PC-3 (cell line): ENCODE measurements around the gene EMID1. TPM values are rescaled to one million over a fixed set of nuclear protein-coding genes. Genes with fewer than 3 reads are reported as not detected.

Source experiments
- ATAC-seq: fragments of 200-7000 bp; cut with Tn5 transposase; 2 replicates; pipeline ENCODE4 v1.9.1; 2020; ENCODE audit warnings: mild to moderate bottlenecking, moderate library complexity
- BruUV-seq: library from RNA; stranded (reverse); fragments of 400-500 nt; replicated peaks from 2 replicates; lab custom pipeline; 2021; lab: Mats Ljungman, UMichigan
- CTCF ChIA-PET: fragments of 300-600 bp; sonication (Branson Sonifier 250); formaldehyde crosslinking; loops from one replicate; lab custom pipeline; 2022; ENCODE audit warnings: antibody characterized with exemption; lab: Charles Lee
- POLR2A ChIA-PET: fragments of 300-600 bp; sonication (Branson Sonifier 250); formaldehyde crosslinking; loops from one replicate; lab custom pipeline; 2022; ENCODE audit warnings: antibody characterized with exemption; ENCODE audit not compliant: unreplicated experiment; lab: Charles Lee
- DNase-seq: peaks from one replicate; pipeline ENCODE4 v3.0.0-alpha.2; 2015
- H2AFZ ChIP-seq: fragments of 300-600 bp; sonication (generic); 2 replicates; pipeline ENCODE4 v1.6.0; 2016; ENCODE audit warnings: antibody characterized with exemption, low read length
- H3F3A ChIP-seq: fragments of 300-600 bp; sonication (generic); one replicate; pipeline ENCODE4 v1.6.0; 2017; ENCODE audit warnings: antibody characterized with exemption, low read length, control low read depth, mild to moderate bottlenecking; ENCODE audit not compliant: unreplicated experiment
- H3K27ac ChIP-seq: fragments of 300-600 bp; sonication (generic); 2 replicates; pipeline ENCODE4 v1.5.1; 2016; ENCODE audit warnings: mild to moderate bottlenecking, low read length
- H3K27me3 ChIP-seq: fragments of 300-600 bp; sonication (generic); 2 replicates; pipeline ENCODE4 v1.6.1; 2016; ENCODE audit warnings: low read length, mixed read lengths
- H3K36me3 ChIP-seq: fragments of 300-600 bp; sonication (generic); 2 replicates; pipeline ENCODE4 v1.6.1; 2016; ENCODE audit warnings: low read depth, mixed run types, low read length, mixed read lengths
- H3K4me1 ChIP-seq: fragments of 300-600 bp; sonication (generic); 2 replicates; pipeline ENCODE4 v1.5.1; 2016; ENCODE audit warnings: low read length; ENCODE audit not compliant: insufficient read depth
- H3K4me2 ChIP-seq: fragments of 300-600 bp; sonication (generic); 2 replicates; pipeline ENCODE4 v1.6.0; 2016; ENCODE audit warnings: low read length
- H3K4me3 ChIP-seq: fragments of 300-600 bp; sonication (generic); 2 replicates; pipeline ENCODE4 v1.5.1; 2016; ENCODE audit warnings: mild to moderate bottlenecking, low read length, mixed read lengths
- H3K79me2 ChIP-seq: fragments of 300-600 bp; sonication (generic); 2 replicates; pipeline ENCODE4 v1.6.1; 2017; ENCODE audit warnings: low read length, mixed read lengths
- H3K9ac ChIP-seq: fragments of 300-600 bp; sonication (generic); 2 replicates; pipeline ENCODE4 v1.6.0; 2016; ENCODE audit warnings: mild to moderate bottlenecking, low read length
- H3K9me2 ChIP-seq: fragments of 300-600 bp; sonication (generic); replicated peaks from 2 replicates; pipeline ENCODE4 v1.6.1; 2016; ENCODE audit warnings: mixed run types, low read length, mixed read lengths
- H3K9me3 ChIP-seq: fragments of 300-600 bp; sonication (generic); 2 replicates; pipeline ENCODE4 v1.6.1; 2016; ENCODE audit warnings: low read length, mixed read lengths
- H4K20me1 ChIP-seq: fragments of 300-600 bp; sonication (generic); 2 replicates; pipeline ENCODE4 v1.6.1; 2016; ENCODE audit warnings: low read length, mixed read lengths
- EZH2 ChIP-seq: fragments of 300-600 bp; sonication (generic); IDR thresholded peaks from one replicate; pipeline ENCODE4 v1.6.1; 2017; ENCODE audit warnings: antibody characterized with exemption, mild to moderate bottlenecking, low read length; ENCODE audit not compliant: unreplicated experiment
- EZH2phosphoT487 ChIP-seq: fragments of 300-600 bp; sonication (generic); IDR thresholded peaks from 2 replicates; pipeline ENCODE4 v1.6.1; 2018; ENCODE audit warnings: mild to moderate bottlenecking, antibody characterized with exemption, low read length, borderline replicate concordance
- intact Hi-C: fragments of 100-400 bp; cut with micrococcal nuclease; formaldehyde crosslinking; loops from 2 replicates; pipeline ENCODE4 v1.9.0; 2023
- total RNA-seq: library from RNA; depleted of rRNA; stranded (reverse); fragments of >200 nt; gene quantifications from 2 replicates; pipeline ENCODE4 v1.2.3, GENCODE V29; 2014
- TF ChIP-seq, protein P1 (sequence below): fragments of 300-600 bp; sonication (generic); conservative IDR thresholded peaks from 2 replicates; pipeline ENCODE4 v1.5.1; 2017; ENCODE audit warnings: antibody characterized with exemption, low read depth, mild to moderate bottlenecking, low read length

The EMID1 gene
- total RNA-seq, 1 experiment from 2014 or later = 1.2 TPM

DNA sequence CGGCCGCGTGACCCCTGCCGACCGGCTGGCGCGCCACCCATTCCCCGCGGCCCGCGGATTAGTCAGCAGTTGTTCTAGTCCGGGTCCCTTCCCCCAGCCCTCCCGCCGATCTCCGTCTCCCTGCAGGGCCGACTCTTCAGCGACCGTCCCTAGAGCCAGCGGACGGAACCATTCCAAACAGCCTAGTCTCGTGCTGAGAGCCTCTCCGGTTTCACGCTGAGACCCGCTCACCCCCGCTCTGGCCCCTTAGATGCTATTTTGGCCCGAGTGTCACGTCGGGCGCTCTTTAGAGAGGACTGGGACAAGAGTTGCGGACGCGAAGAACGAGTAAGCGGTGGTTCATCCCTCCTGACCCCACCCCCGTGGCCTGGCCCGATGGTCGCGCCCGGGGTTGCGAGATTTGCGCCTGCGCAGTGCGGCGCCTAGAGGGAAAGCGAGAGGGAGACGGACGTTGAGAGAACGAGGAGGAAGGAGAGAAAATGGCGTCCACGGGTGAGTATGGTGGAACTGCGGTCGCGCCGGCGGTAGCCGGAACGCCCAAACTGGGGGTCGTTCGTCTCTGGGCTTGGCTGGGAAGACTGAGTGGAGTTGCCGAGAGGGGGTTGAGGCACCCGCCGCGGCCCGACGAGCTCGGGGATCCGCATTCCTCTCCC is 62.3 kb downstream of the EMID1 start, which contains the start of the genes EWSR1 and RHBDD3:
EWSR1 (plus strand) TSS at position 411 of the 653 bp plus-strand sequence; CDS start at position 480, 69 bp downstream.
RHBDD3 (minus strand) TSS at position 124 of the 653 bp plus-strand sequence. CDS start 2,355 bp downstream, outside the sequence.
- Histone ChIP-seq H3K27ac (peak within 1 kb of the TSS; percentile 97), H3K4me3 (peak within 1 kb of the TSS; percentile 99), H3K36me3 (peaks cover 24% of the 10 kb centered on the region), H3K9ac (peak within 1 kb of the TSS; percentile 100), H3K4me1 (peaks cover 27% of the 10 kb centered on the region), H3K4me2 (peak within 1 kb of the TSS; percentile 85), H3K9me2 (no peaks in the 10 kb centered on the region), H3K9me3 (no peaks in the 10 kb centered on the region), H4K20me1 (peaks cover 42% of the 10 kb centered on the region), H2AFZ (peak within 1 kb of the TSS; percentile 99), H3K79me2 (peaks cover 72% of the 10 kb centered on the region), H3F3A (no peaks in the 10 kb centered on the region), H3K27me3 (no peaks in the 10 kb centered on the region)
- intact Hi-C loops = loop anchor here (2.0 kb wide), 1 partner anchor 39 kb away; the partner anchor contains the start of gene GAS2L1
- TF ChIP-seq EZH2phosphoT487 = no peak
- TF ChIP-seq EZH2 = no peak
- TF ChIP-seq, protein P1, sequence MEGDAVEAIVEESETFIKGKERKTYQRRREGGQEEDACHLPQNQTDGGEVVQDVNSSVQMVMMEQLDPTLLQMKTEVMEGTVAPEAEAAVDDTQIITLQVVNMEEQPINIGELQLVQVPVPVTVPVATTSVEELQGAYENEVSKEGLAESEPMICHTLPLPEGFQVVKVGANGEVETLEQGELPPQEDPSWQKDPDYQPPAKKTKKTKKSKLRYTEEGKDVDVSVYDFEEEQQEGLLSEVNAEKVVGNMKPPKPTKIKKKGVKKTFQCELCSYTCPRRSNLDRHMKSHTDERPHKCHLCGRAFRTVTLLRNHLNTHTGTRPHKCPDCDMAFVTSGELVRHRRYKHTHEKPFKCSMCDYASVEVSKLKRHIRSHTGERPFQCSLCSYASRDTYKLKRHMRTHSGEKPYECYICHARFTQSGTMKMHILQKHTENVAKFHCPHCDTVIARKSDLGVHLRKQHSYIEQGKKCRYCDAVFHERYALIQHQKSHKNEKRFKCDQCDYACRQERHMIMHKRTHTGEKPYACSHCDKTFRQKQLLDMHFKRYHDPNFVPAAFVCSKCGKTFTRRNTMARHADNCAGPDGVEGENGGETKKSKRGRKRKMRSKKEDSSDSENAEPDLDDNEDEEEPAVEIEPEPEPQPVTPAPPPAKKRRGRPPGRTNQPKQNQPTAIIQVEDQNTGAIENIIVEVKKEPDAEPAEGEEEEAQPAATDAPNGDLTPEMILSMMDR = no peak
- DNase-seq = peak; percentile 88
- BruUV-seq = no TSS peak
- peak; percentile 76 for ATAC-seq
- ChIA-PET POLR2A (no interaction called here), CTCF (no interaction called here)

DNA sequence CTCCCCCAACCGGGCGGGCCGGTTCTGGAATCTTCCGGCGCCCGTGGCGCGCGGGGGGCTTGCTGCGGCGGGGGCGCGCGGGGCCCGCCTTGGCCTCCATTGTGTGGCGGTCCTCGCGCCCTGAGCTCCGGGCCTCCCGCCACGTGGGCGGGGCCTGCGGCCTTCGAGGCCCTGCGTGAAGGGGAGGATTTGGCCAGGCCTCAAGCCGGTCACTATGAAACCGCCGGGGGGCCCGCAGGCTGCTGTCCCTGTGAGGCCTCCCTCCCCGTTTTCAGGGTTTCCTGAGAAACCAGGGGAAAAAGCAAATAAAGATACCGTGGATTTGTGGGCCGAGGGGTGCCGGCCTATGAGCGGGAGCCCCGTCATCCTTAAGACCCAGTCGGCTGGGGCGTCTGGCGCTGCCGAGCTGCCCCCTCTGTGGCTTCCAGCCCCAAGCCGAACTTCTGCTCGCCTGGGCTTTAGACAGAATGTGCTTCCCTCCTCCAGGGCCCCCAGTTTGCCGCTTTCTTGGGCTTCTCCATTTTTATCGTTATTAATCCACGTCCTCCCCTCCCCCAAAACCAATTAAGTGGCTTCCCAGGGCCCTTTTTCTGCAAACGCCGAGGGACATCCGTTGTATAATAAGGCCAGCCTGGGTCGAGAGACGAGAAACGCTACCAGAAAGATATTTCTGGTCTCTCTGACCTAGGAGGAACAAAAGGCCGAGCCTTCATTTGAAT is 63.0 kb downstream of the EMID1 start:
- peak overlapping the region; percentile 99 for H3K4me3 ChIP-seq
- DNase-seq (peak; percentile 31), ATAC-seq (peak; percentile 25)
- peaks cover 49% of the 10 kb centered on the region for H4K20me1 ChIP-seq
- intact Hi-C loops = loop anchor here (2.0 kb wide), 1 partner anchor 38 kb away; the partner anchor contains the start of gene GAS2L1
- peak overlapping the region; percentile 99; the same call in 1 of the 2 replicates for H2AFZ ChIP-seq
- peaks cover 79% of the 10 kb centered on the region for H3K79me2 ChIP-seq
- H3K4me2 ChIP-seq = peak overlapping the region; percentile 85
- ChIA-PET CTCF (no interaction called here), POLR2A (no interaction called here)
- no peaks in the 10 kb centered on the region for H3F3A ChIP-seq
- no peaks in the 10 kb centered on the region for H3K9me3 ChIP-seq
- peaks cover 27% of the 10 kb centered on the region for H3K4me1 ChIP-seq
- H3K36me3 ChIP-seq = peaks cover 31% of the 10 kb centered on the region
- peak overlapping the region; percentile 97 for H3K27ac ChIP-seq
- H3K27me3 ChIP-seq = no peaks in the 10 kb centered on the region
- no TSS peak for BruUV-seq
- no peak for TF ChIP-seq EZH2phosphoT487
- TF ChIP-seq EZH2 = no peak
- peak overlapping the region; percentile 100 for H3K9ac ChIP-seq
- no peaks in the 10 kb centered on the region for H3K9me2 ChIP-seq

DNA sequence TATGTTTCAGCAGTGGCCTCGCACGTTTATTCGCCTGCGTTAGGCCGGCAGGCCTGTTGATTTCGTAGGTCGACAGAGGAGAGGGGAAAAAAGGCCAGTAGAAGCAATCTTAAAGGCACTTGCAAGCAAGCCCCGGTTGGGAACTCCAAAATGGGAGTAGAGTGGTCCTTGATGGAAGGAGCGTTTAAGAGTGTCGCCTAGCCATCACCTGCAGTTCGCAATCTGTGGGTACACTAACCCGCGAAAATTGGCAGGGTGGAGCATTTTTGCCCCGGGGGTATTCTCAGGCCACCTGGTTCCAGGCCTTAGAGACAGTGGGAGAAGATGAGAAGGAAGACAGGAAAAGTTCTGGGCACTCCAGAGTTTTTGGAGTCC is 63.5 kb downstream of the EMID1 start:
- Histone ChIP-seq H3F3A (no peaks in the 10 kb centered on the region), H3K27ac (peak overlapping the region; percentile 97), H3K4me2 (peak overlapping the region; percentile 85), H3K79me2 (peaks cover 84% of the 10 kb centered on the region), H3K9me2 (no peaks in the 10 kb centered on the region), H3K4me1 (peaks cover 27% of the 10 kb centered on the region), H3K4me3 (peak overlapping the region; percentile 99), H3K9me3 (no peaks in the 10 kb centered on the region), H3K9ac (peak overlapping the region; percentile 100), H3K36me3 (peaks cover 36% of the 10 kb centered on the region), H4K20me1 (peaks cover 54% of the 10 kb centered on the region), H2AFZ (no peak overlapping the region), H3K27me3 (no peaks in the 10 kb centered on the region)
- ATAC-seq (no peak), DNase-seq (no peak)
- TF ChIP-seq EZH2 (no peak), EZH2phosphoT487 (no peak)
- TF ChIP-seq, protein P1 = no peak
- ChIA-PET POLR2A (no interaction called here), CTCF (no interaction called here)
- intact Hi-C loops = loop anchor here (2.0 kb wide), 1 partner anchor 38 kb away; the partner anchor contains the start of gene GAS2L1
- BruUV-seq = TSS peak; percentile 40
